Measurements from ENCODE around the gene DGCR2. TPM values are rescaled to one million over a fixed set of nuclear protein-coding genes. Genes with fewer than 3 reads are reported as not detected.

DGCR2 gene
- total and polyA plus RNA-seq, 2 of the 8 experiments (the other 6 are each of a cell fraction or from before 2014, with no cell fraction given): 42.3 to 62.2 TPM

DNA sequence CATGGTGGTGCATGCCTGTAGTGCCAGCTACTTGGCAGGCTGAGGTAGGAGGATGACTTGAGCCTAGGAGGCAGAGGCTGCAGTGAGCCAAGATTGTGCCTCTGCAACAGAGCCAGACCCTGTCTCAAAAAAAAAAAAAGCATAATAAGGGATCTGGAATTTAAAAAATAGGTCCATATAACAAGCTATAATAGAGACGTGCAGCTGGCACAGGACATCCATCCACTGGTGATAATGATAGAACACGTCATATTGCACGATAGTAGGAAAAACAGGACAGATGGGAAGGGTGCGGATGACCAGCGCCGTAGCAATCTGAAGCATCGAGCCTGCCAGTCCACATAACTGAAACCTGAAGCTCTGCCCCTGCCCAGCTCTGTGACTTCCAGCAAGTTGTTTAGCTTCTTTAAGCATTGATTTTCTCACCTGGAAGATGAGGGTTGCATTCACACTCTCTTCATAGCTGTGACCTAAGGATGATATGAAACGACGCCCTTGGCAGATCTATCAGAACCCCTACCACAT, 125.8 kb downstream of the DGCR2 start:
- H3K9ac ChIP-seq (replicated peaks in 1 of 4; ENCODE audit: extremely low read depth in 1 of 4, low read depth in 3 of 4, low read length in 3 of 4): no peak overlapping the region
- no peak overlapping the region for H3K4me3 ChIP-seq (ENCODE audit: extremely low read depth in 1 of 4, insufficient read depth in 2 of 4, low read depth in 3 of 4, low read length in 4 of 4)
- H3K4ac ChIP-seq (replicated peaks; ENCODE audit: insufficient read length, low read depth, low read length): no peak overlapping the region
- no peak overlapping the region for H2BK20ac ChIP-seq (ENCODE audit: low read length)
- H2BK5ac ChIP-seq (ENCODE audit: low read depth, low read length): no peak overlapping the region
- H3K27me3 ChIP-seq (replicated peaks in 1 of 4; ENCODE audit: control insufficient read depth in 3 of 4, extremely low read depth in 1 of 4, insufficient read depth in 3 of 4, low read length in 3 of 4): 0 out of 7 replicates have a peak, but pooled peaks cover 0 to 3% (median 0%) of the 10 kb centered on the region in 4 experiments
- DNase-seq (ENCODE audit: low read depth in 1 of 2, low spot score in 2 of 2): no peak
- H3K4me1 ChIP-seq (replicated peaks in 1 of 4; ENCODE audit: control insufficient read depth in 3 of 4, insufficient read depth in 4 of 4, low read length in 3 of 4): peaks cover 0 to 4% (median 0%) of the 10 kb centered on the region in 4 experiments; a peak in 1 of 7 replicates
- no peaks in the 10 kb centered on the region for H3K79me2 ChIP-seq (ENCODE audit: control insufficient read depth in 1 of 2, insufficient read depth in 2 of 2, low read length in 2 of 2)
- H2BK15ac ChIP-seq (ENCODE audit: low read length): no peak overlapping the region
- no peak overlapping the region for H3K27ac ChIP-seq (ENCODE audit: low read depth, low read length)
- H2AFZ ChIP-seq (ENCODE audit: low read length): no peak overlapping the region
- no peak overlapping the region for H3K18ac ChIP-seq (ENCODE audit: extremely low read depth, low read length)
- H4K5ac ChIP-seq (ENCODE audit: insufficient read length, low read depth, low read length): no peak overlapping the region
- no peak overlapping the region for H4K8ac ChIP-seq (ENCODE audit: extremely low read depth, insufficient read depth, low read length)
- H3K23ac ChIP-seq (ENCODE audit: insufficient read length): no peak overlapping the region
- WGBS, 2 experiments (ENCODE audit: extremely low coverage in 1 of 2, insufficient coverage in 1 of 2, insufficient read length in 1 of 2, insufficient replicate concordance in 2 of 2, low coverage in 1 of 2, low lambda C conversion rate in 2 of 2, missing lambda C conversion rate in 1 of 2): 79% methylated on average over 9 of the region's 9 CpGs; no CpG with 5 or more reads in 1 of the 2 experiments
- CTCF ChIA-PET (ENCODE audit: partially characterized antibody): interaction anchor here (0.8 to 3.0 kb wide), 7 partner anchors 8 to 90 kb away, joined by 3 to 14 read pairs (median 4); no protein-coding TSS in a partner anchor
- H3K9me3 ChIP-seq (ENCODE audit: insufficient read depth in 2 of 2, low read depth in 1 of 2, low read length in 1 of 2): no peaks in the 10 kb centered on the region
- FAIRE-seq: no peak
- H2BK12ac ChIP-seq (ENCODE audit: low read depth, low read length): no peak overlapping the region
- no peaks in the 10 kb centered on the region for H3K23me2 ChIP-seq (ENCODE audit: low read depth, low read length)
- POLR2A ChIA-PET (ENCODE audit: partially characterized antibody): no interaction called here
- no peak overlapping the region for H3K56ac ChIP-seq (replicated peaks; ENCODE audit: insufficient read length, low read depth, low read length)
- no peak overlapping the region for H3K14ac ChIP-seq (ENCODE audit: insufficient read length)
- peaks cover 0 to 2% of the 10 kb centered on the region in 2 experiments for H4K20me1 ChIP-seq (replicated peaks in 1 of 2; ENCODE audit: control insufficient read depth in 1 of 2, insufficient read depth in 2 of 2, low read length in 2 of 2)
- no peak overlapping the region for H2AK5ac ChIP-seq (ENCODE audit: low read depth, low read length)
- no peaks in the 10 kb centered on the region for H3K36me3 ChIP-seq (ENCODE audit: control insufficient read depth in 2 of 4, insufficient read depth in 4 of 4, low read length in 3 of 4)
- H3K79me1 ChIP-seq (ENCODE audit: low read depth, low read length): no peaks in the 10 kb centered on the region
- no peak overlapping the region for H3K4me2 ChIP-seq (ENCODE audit: insufficient read depth in 1 of 2, low read depth in 2 of 2, low read length in 2 of 2)
- H2BK120ac ChIP-seq (replicated peaks; ENCODE audit: low read depth, low read length): no peak overlapping the region
- H4K91ac ChIP-seq (replicated peaks; ENCODE audit: insufficient read length, low read length): no peak overlapping the region
- TF ChIP-seq SIX5 (IDR thresholded peaks at IDR 0.05; ENCODE audit: low read depth, low read length) (no peak), CTCF (IDR thresholded peaks at IDR 0.05; ENCODE audit: control extremely low read depth in 1 of 3, insufficient read depth in 1 of 3, low read depth in 1 of 3, low read length in 3 of 3) (no peak), CHD1 (IDR thresholded peaks at IDR 0.05; ENCODE audit: low read depth, low read length) (no peak), SAP30 (IDR thresholded peaks at IDR 0.05; ENCODE audit: insufficient read depth, insufficient replicate concordance, low read length) (no peak), JUN (IDR thresholded peaks at IDR 0.05; ENCODE audit: low read depth, low read length) (no peak), RAD21 (IDR thresholded peaks at IDR 0.05 in 1 of 2, conservative IDR thresholded peaks at IDR 0.05 in 1 of 2; ENCODE audit: low read depth in 2 of 2, low read length in 2 of 2) (no peak), CTBP2 (IDR thresholded peaks at IDR 0.05; ENCODE audit: borderline replicate concordance, insufficient read depth, insufficient read length, low read length) (no peak), EGR1 (IDR thresholded peaks at IDR 0.05; ENCODE audit: borderline replicate concordance, low read depth, low read length) (no peak), TAF1 (IDR thresholded peaks at IDR 0.05; ENCODE audit: low read depth, low read length) (no peak), CREB1 (IDR thresholded peaks at IDR 0.05) (no peak), CBX5 (IDR thresholded peaks at IDR 0.05; ENCODE audit: low read depth, low read length) (no peak)

Data from H1 (cell line).